HepG2 (cell line): ENCODE measurements around the gene ZFP90. TPM values are rescaled to one million over a fixed set of nuclear protein-coding genes. Genes with fewer than 3 reads are reported as not detected.

Experiments used
- ATF7 ChIP-seq, 2 experiments: fragments of 450-650 bp in 1 of 2; sonication (generic) in 1 of 2; formaldehyde crosslinking in 1 of 2; IDR thresholded peaks; 2 replicates each; pipeline versions ENCODE4 v1.4.0 to v1.6.1; 2016 to 2020; ENCODE audit warnings: antibody characterized with exemption in 1 of 2, mild to moderate bottlenecking in 1 of 2, missing genetic modification reagents in 1 of 2
- CHD2 ChIP-seq: IDR thresholded peaks from 2 replicates; pipeline ENCODE4 v1.6.1; 2011; ENCODE audit warnings: low read depth, low read length, improper control_type of control experiment
- HCFC1 ChIP-seq: fragments of 150-350 bp; IDR thresholded peaks from 2 replicates; pipeline ENCODE4 v1.6.1; 2014; ENCODE audit warnings: low read depth, low read length
- POLR2AphosphoS5 ChIP-seq: IDR thresholded peaks from 2 replicates; pipeline ENCODE4 v1.6.1; 2012; ENCODE audit warnings: low read depth, low read length
- SIN3A ChIP-seq: IDR thresholded peaks from 2 replicates; pipeline ENCODE4 v1.6.1; 2011; ENCODE audit warnings: low read depth, mild to moderate bottlenecking, control low read depth, low read length, borderline replicate concordance
- TAF15 ChIP-seq: fragments of 200-400 bp; formaldehyde crosslinking; IDR thresholded peaks from one replicate; pipeline ENCODE4 v1.6.1; 2018; ENCODE audit warnings: mild to moderate bottlenecking, low read depth, low read length; ENCODE audit not compliant: poor library complexity, severe bottlenecking
- ZMYM2 ChIP-seq: sonication (generic); formaldehyde crosslinking; IDR thresholded peaks from 2 replicates; pipeline ENCODE4 v1.8.0; 2022; ENCODE audit warnings: mild to moderate bottlenecking, missing genetic modification reagents
- ZNF224 ChIP-seq: sonication (generic); formaldehyde crosslinking; IDR thresholded peaks from 2 replicates; pipeline ENCODE4 v1.5.0; 2020; ENCODE audit warnings: mild to moderate bottlenecking, missing genetic modification reagents
- ZNF260 ChIP-seq: sonication (generic); formaldehyde crosslinking; IDR thresholded peaks from 2 replicates; pipeline ENCODE4 v1.4.0; 2020; ENCODE audit warnings: missing genetic modification reagents, low read depth, mild to moderate bottlenecking, borderline replicate concordance
- ZNF326 ChIP-seq: sonication (generic); formaldehyde crosslinking; IDR thresholded peaks from 2 replicates; pipeline ENCODE4 v1.4.0; 2020; ENCODE audit warnings: missing genetic modification reagents, borderline replicate concordance
- ZNF543 ChIP-seq: sonication (generic); formaldehyde crosslinking; IDR thresholded peaks from 2 replicates; pipeline ENCODE4 v1.4.0; 2020; ENCODE audit warnings: mild to moderate bottlenecking, missing genetic modification reagents
- ZNF589 ChIP-seq: sonication (generic); formaldehyde crosslinking; conservative IDR thresholded peaks from 2 replicates; pipeline ENCODE4 v1.8.0; 2022; ENCODE audit warnings: mild to moderate bottlenecking, moderate library complexity, missing genetic modification reagents
- polyA plus RNA-seq, 8 experiments: library from polyadenylated mRNA; depleted of rRNA in 3 of 8; stranded (reverse) in 7 of 8; unstranded in 1 of 8; fragments of >200 nt; fragmentation: Illumina TruSeq in 4 of 8; extraction: Trizol in 4 of 8; gene quantifications; 2 replicates each; pipeline versions ENCODE4 v1.2.1 to v1.2.3, GENCODE V29; 2011 to 2016; ENCODE audit warnings: low read depth in 4 of 8, missing spikeins in 1 of 8, mixed read lengths in 1 of 8; ENCODE audit not compliant: insufficient read depth in 1 of 8
- total RNA-seq, 5 experiments: library from RNA; depleted of rRNA; stranded (reverse); fragments of >200 nt; fragmentation: Illumina TruSeq; extraction: Trizol; gene quantifications; 2 replicates each; pipeline ENCODE4 v1.2.3, GENCODE V29; 2016; ENCODE audit warnings: low read depth in 1 of 5
- TF ChIP-seq, protein P1 (sequence below): sonication (generic); formaldehyde crosslinking; IDR thresholded peaks from 2 replicates; pipeline ENCODE4 v1.4.0; 2020; ENCODE audit warnings: mild to moderate bottlenecking, missing genetic modification reagents
- TF ChIP-seq, protein P2 (sequence below): sonication (generic); formaldehyde crosslinking; IDR thresholded peaks from 2 replicates; pipeline ENCODE4 v1.9.0; 2021; ENCODE audit warnings: mild to moderate bottlenecking, missing genetic modification reagents
- TF ChIP-seq, protein P3 (sequence below): IDR thresholded peaks from 2 replicates; pipeline ENCODE4 v1.6.1; 2016
- TF ChIP-seq, protein P4 (sequence below): sonication (generic); formaldehyde crosslinking; IDR thresholded peaks from 2 replicates; pipeline ENCODE4 v1.8.1; 2023; ENCODE audit warnings: mild to moderate bottlenecking, moderate library complexity, missing genetic modification reagents

Gene ZFP90
- total and polyA plus RNA-seq, 2 of the 13 experiments (the other 11 are each of a cell fraction or from before 2014, with no cell fraction given), result 17.6 to 18.9 TPM

DNA sequence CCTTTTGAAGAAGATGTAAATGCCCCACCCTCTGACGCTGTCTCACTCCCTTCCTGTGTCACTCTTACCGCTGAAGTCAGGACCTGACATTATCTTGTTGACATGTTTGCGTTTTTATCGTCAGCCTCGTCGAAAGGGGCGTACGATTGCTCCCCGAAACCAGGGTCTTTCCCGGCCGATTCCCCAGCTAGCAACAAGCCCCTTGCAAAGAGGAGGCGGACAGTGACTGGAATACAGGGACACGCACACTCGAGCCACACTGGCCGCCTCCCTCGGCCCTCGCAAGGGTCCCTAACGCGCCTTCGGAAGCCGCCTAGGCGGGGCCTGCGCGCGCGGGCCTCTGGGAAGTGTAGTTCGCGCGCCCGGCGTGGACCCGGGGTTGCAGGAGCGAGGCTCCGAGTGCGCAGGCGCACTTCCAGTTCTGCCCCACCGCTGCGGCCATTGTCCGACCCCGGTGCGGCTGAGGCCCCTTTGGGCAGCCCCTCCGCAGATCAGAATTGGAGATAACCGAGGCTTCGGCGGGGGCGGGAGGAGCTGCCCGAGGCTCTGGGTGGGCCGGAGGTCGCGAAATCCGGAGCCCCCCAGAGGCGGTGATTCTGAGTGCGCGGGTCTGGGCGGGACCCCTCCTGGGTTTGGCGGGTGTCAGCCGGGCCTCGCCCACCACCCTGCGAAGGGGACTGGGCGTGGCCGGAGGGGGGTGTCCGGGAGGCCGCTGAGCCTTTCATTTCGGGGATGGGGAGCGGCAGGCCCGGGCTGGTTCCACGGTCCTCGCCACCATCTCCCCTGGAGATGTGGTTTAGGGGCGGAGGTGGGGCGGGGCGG is at the start of gene ZFP90 (continued):
- TF ChIP-seq ATF7 (IDR thresholded peaks at IDR 0.05) (no peak), ATF7 (CRISPR knock-in tag; IDR thresholded peaks at IDR 0.05) (no peak), SIN3A (peak; percentile 44; the same call in 1 of the 2 replicates), CHD2 (no peak), ZNF260 (0 out of 2 replicates have a peak, but pooled peaks have one; percentile 32), ZMYM2 (no peak), HCFC1 (peak; percentile 90), TAF15 (no peak), ZNF543 (CRISPR knock-in tag) (no peak; the same call in 1 of the 2 replicates), POLR2AphosphoS5 (peak; percentile 86), ZNF589 (CRISPR knock-in tag) (no peak), ZNF224 (CRISPR knock-in tag) (no peak), ZNF326 (CRISPR knock-in tag) (no peak)
- TF ChIP-seq, protein P1, sequence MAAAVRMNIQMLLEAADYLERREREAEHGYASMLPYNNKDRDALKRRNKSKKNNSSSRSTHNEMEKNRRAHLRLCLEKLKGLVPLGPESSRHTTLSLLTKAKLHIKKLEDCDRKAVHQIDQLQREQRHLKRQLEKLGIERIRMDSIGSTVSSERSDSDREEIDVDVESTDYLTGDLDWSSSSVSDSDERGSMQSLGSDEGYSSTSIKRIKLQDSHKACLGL, result peak; percentile 61; the same call in 1 of the 2 replicates
- TF ChIP-seq, protein P2, sequence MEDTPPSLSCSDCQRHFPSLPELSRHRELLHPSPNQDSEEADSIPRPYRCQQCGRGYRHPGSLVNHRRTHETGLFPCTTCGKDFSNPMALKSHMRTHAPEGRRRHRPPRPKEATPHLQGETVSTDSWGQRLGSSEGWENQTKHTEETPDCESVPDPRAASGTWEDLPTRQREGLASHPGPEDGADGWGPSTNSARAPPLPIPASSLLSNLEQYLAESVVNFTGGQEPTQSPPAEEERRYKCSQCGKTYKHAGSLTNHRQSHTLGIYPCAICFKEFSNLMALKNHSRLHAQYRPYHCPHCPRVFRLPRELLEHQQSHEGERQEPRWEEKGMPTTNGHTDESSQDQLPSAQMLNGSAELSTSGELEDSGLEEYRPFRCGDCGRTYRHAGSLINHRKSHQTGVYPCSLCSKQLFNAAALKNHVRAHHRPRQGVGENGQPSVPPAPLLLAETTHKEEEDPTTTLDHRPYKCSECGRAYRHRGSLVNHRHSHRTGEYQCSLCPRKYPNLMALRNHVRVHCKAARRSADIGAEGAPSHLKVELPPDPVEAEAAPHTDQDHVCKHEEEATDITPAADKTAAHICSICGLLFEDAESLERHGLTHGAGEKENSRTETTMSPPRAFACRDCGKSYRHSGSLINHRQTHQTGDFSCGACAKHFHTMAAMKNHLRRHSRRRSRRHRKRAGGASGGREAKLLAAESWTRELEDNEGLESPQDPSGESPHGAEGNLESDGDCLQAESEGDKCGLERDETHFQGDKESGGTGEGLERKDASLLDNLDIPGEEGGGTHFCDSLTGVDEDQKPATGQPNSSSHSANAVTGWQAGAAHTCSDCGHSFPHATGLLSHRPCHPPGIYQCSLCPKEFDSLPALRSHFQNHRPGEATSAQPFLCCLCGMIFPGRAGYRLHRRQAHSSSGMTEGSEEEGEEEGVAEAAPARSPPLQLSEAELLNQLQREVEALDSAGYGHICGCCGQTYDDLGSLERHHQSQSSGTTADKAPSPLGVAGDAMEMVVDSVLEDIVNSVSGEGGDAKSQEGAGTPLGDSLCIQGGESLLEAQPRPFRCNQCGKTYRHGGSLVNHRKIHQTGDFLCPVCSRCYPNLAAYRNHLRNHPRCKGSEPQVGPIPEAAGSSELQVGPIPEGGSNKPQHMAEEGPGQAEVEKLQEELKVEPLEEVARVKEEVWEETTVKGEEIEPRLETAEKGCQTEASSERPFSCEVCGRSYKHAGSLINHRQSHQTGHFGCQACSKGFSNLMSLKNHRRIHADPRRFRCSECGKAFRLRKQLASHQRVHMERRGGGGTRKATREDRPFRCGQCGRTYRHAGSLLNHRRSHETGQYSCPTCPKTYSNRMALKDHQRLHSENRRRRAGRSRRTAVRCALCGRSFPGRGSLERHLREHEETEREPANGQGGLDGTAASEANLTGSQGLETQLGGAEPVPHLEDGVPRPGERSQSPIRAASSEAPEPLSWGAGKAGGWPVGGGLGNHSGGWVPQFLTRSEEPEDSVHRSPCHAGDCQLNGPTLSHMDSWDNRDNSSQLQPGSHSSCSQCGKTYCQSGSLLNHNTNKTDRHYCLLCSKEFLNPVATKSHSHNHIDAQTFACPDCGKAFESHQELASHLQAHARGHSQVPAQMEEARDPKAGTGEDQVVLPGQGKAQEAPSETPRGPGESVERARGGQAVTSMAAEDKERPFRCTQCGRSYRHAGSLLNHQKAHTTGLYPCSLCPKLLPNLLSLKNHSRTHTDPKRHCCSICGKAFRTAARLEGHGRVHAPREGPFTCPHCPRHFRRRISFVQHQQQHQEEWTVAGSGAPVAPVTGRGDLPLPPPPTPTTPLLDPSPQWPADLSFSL (CRISPR knock-in tag), result 0 out of 2 replicates have a peak, but pooled peaks have one; percentile 11
- TF ChIP-seq, protein P3, sequence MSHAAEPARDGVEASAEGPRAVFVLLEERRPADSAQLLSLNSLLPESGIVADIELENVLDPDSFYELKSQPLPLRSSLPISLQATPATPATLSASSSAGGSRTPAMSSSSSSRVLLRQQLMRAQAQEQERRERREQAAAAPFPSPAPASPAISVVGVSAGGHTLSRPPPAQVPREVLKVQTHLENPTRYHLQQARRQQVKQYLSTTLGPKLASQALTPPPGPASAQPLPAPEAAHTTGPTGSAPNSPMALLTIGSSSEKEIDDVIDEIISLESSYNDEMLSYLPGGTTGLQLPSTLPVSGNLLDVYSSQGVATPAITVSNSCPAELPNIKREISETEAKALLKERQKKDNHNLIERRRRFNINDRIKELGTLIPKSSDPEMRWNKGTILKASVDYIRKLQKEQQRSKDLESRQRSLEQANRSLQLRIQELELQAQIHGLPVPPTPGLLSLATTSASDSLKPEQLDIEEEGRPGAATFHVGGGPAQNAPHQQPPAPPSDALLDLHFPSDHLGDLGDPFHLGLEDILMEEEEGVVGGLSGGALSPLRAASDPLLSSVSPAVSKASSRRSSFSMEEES (CRISPR knock-in tag), result 0 out of 2 replicates have a peak, but pooled peaks have one; percentile 21
- TF ChIP-seq, protein P4, sequence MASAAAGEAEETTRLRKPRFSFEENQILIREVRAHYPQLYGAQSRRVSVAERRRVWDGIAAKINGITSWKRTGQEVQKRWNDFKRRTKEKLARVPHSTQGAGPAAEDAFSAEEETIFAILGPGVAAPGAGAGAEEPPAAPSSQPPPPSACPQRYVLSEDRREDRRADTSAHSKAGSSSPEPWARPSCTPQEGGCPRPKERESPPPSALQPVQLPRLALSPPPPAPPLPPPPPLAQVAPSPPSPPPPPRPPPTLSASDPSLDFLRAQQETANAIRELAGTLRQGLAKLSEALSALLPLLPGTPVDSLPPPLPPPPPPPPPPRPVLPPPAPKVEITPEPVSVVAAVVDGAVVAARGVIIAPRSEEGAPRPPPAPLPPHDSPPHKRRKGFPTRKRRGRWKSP (CRISPR knock-in tag), result no peak; the same call in 1 of the 2 replicates
